Left lung (tissue), 10 donors: ENCODE results near the gene BPIFB6. TPM values are rescaled to one million over a fixed set of nuclear protein-coding genes. Genes with fewer than 3 reads are reported as not detected.

Experiments
- ATAC-seq: fragments of 200-7000 bp; cut with Tn5 transposase; one replicate; pipeline ENCODE4 v1.9.1; 2020; ENCODE audit warnings: moderate library complexity
- DNase-seq, 4 donors: peaks; one replicate each; pipeline ENCODE4 v3.0.0-alpha.2; 2013 to 2020
- H3K27ac ChIP-seq, 2 donors: fragments of 200-600 bp; sonication (generic) in 1 of 2; one replicate each; pipeline versions ENCODE4 v1.5.0 to v1.8.0; 2020 to 2021
- H3K27me3 ChIP-seq, 2 donors: fragments of 200-600 bp; sonication (generic) in 1 of 2; one replicate each; pipeline versions ENCODE4 v1.5.0 to v1.8.0; 2020 to 2021
- H3K36me3 ChIP-seq, 2 donors: fragments of 200-600 bp; sonication (generic) in 1 of 2; one replicate each; pipeline versions ENCODE4 v1.5.0 to v1.8.0; 2020 to 2021
- H3K4me1 ChIP-seq, 2 donors: fragments of 200-600 bp; one replicate each; pipeline ENCODE4 v1.8.0; 2021
- H3K4me3 ChIP-seq, 2 donors: fragments of 200-600 bp; sonication (generic) in 1 of 2; one replicate each; pipeline versions ENCODE4 v1.5.0 to v1.8.0; 2020 to 2021; ENCODE audit warnings: mild to moderate bottlenecking in 1 of 2
- H3K9me3 ChIP-seq, 2 donors: fragments of 200-600 bp; sonication (generic) in 1 of 2; one replicate each; pipeline versions ENCODE4 v1.5.0 to v1.8.0; 2020 to 2021
- intact Hi-C, 2 donors: fragments of 100-400 bp; cut with DNase I; formaldehyde crosslinking; loops; one replicate each; pipeline versions ENCODE4 v1.11.2 to v1.14.2; 2022
- polyA plus RNA-seq, 6 donors: library from polyadenylated mRNA; unstranded; fragments of 120-200 nt; gene quantifications; one replicate each; pipeline ENCODE4 v1.2.1, GENCODE V29; 2013; ENCODE audit not compliant: insufficient read length in 6 of 6
- total RNA-seq, 2 donors: library from RNA; stranded (reverse); fragmentation: NEBNext Ultra II Directional; extraction: Animal tissue kit (Norgen Biotek cat#: 25700); gene quantifications; one replicate each; pipeline ENCODE4 v1.2.1, GENCODE V29; 2021
- TF ChIP-seq, protein P1 (sequence below), 2 donors: fragments of 200-600 bp; sonication (generic) in 1 of 2; IDR thresholded peaks; one replicate each; pipeline versions ENCODE4 v1.5.0 to v1.8.0; 2021; ENCODE audit warnings: antibody characterized with exemption in 2 of 2
- donor health status: DM: no; HTN: yes; CAD: no.
- donor health status: DM: no; HTN: no; CAD: no.

BPIFB6 gene
- total and polyA plus RNA-seq, 8 donors: not detected

DNA sequence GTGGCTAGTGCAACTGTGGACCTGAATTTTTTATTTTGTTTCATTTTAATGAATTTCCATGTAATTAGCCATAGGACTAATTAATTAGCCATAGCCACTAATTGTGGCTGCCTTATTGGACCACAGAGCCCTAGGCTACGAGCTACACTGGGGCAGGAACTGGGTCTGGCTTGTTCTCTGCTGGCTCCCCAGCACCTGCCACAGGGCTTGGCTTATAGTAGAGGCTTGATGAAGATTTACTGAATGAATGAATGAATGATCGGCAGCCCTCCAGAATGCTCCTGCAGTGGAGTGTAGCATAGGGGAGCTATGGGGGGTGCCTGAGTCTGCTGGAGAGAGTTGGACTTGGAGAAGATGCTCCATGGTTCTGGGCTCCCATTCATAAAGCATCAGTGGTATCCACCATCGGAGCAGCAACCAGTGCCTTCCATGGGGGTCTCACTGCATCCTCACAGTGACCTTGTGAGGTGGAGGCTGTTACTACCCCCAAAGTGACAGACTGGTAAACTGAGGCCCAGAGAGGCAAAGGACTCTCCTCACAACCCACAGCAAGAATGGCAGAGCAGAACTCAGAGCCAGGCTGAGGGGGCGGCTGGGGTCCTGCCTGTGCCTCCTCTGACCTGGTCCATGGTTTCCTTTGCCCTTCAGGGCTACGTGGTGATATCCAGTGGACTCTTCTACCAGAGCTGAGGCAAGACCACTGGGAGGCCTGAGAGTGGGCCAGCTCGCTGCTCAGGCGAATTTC, 8.6 kb upstream of the BPIFB6 start:
- Histone ChIP-seq H3K27me3 (peaks cover 0 to 2% of the 10 kb centered on the region in 2 donors), H3K36me3 (no peaks in the 10 kb centered on the region), H3K27ac (no peak overlapping the region), H3K9me3 (no peaks in the 10 kb centered on the region), H3K4me3 (no peak overlapping the region), H3K4me1 (no peaks in the 10 kb centered on the region)
- DNase-seq: no peak
- intact Hi-C loops: no loop called here
- ATAC-seq: no peak
- TF ChIP-seq, protein P1, sequence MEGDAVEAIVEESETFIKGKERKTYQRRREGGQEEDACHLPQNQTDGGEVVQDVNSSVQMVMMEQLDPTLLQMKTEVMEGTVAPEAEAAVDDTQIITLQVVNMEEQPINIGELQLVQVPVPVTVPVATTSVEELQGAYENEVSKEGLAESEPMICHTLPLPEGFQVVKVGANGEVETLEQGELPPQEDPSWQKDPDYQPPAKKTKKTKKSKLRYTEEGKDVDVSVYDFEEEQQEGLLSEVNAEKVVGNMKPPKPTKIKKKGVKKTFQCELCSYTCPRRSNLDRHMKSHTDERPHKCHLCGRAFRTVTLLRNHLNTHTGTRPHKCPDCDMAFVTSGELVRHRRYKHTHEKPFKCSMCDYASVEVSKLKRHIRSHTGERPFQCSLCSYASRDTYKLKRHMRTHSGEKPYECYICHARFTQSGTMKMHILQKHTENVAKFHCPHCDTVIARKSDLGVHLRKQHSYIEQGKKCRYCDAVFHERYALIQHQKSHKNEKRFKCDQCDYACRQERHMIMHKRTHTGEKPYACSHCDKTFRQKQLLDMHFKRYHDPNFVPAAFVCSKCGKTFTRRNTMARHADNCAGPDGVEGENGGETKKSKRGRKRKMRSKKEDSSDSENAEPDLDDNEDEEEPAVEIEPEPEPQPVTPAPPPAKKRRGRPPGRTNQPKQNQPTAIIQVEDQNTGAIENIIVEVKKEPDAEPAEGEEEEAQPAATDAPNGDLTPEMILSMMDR (IDR thresholded peaks at IDR 0.05): no peak

GRCh38 chr20:33023439-33024242, 7.8 kb upstream of the BPIFB6 start:
- Histone ChIP-seq H3K9me3 (no peaks in the 10 kb centered on the region), H3K27ac (no peak overlapping the region), H3K27me3 (peaks cover 0 to 7% of the 10 kb centered on the region in 2 donors), H3K4me1 (no peaks in the 10 kb centered on the region), H3K4me3 (no peak overlapping the region), H3K36me3 (no peaks in the 10 kb centered on the region)
- ATAC-seq (no peak), DNase-seq (no peak)
- TF ChIP-seq, protein P1 (IDR thresholded peaks at IDR 0.05): no peak
- intact Hi-C loops: no loop called here

DNA sequence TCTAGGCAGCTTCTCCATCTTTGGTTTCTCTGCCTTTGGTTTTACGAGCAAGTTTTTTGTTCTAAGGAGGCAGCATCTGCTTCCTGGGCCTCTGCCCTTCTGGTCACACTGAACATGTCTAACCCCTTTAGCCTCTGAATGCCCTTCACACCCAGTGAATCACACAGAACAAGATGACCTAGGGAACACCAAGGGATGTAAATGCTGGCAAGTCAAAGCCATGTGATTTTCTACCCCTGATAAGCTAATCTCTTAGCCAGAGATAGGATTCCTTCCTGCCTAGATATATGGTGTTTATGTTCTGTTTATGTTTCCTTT, 7.2 kb upstream of the BPIFB6 start:
- intact Hi-C loops: no loop called here
- DNase-seq (no peak), ATAC-seq (no peak)
- H3K27ac ChIP-seq: no peak overlapping the region
- H3K4me1 ChIP-seq: no peaks in the 10 kb centered on the region
- TF ChIP-seq, protein P1 (IDR thresholded peaks at IDR 0.05): no peak
- H3K9me3 ChIP-seq: no peaks in the 10 kb centered on the region
- H3K36me3 ChIP-seq: no peaks in the 10 kb centered on the region
- peaks cover 0 to 7% of the 10 kb centered on the region in 2 donors for H3K27me3 ChIP-seq
- H3K4me3 ChIP-seq: no peak overlapping the region

- ATAC-seq (no peak), DNase-seq (no peak)
- intact Hi-C loops: no loop called here
- Histone ChIP-seq H3K4me3 (no peak overlapping the region), H3K27me3 (peaks cover 0 to 7% of the 10 kb centered on the region in 2 donors), H3K36me3 (no peaks in the 10 kb centered on the region), H3K4me1 (no peaks in the 10 kb centered on the region), H3K27ac (no peak overlapping the region), H3K9me3 (no peaks in the 10 kb centered on the region)
- TF ChIP-seq, protein P1 (IDR thresholded peaks at IDR 0.05): no peak
Observed at GRCh38 chr20:33024609-33025317, 6.7 kb upstream of the BPIFB6 start.
